ENCODE measurements around the gene JCAD. TPM values are rescaled to one million over a fixed set of nuclear protein-coding genes. Genes with fewer than 3 reads are reported as not detected.
"Not testable (repeated sequence)": the region's sequence is repeated elsewhere in the genome, so short reads cannot be mapped to it uniquely, and the experiment has no call there.

JCAD gene
- total RNA-seq, 1 experiment from 2014 or later, result 3.9 TPM

DNA sequence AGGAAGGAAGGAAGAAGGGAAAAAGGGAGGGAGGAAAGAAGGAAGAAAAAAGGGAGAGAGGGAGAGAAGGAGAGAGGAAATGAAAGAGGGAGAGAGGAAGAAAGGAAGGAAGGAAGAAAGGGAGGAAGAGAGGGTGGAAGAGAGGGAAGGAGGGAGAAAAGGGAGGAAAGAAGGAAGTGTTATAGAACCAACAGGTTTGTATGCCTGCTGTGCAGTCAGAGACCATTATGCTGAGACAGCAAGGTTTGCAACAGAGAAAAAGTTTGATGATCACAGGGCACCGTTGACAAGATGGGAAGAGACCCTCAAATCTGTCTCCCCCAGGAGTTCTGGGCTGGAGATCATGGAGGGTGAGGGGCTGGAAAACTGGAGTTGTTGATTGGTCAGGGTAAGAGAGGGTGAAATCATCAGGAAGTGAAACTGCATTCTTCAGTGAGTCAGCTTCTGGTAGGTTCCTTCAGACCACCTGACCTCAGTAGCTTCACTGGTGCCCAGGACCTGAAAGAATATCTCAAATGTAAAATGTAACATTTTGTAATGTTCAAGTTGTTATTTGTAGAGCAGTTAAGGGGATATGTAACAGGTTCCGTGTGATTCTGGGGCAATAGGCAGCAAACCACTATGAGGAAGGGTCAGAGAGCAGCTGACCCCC, 76.3 kb downstream of the JCAD start:
- H3K27me3 ChIP-seq (ENCODE audit: control insufficient read depth, insufficient read depth, low read length), result no peaks in the 10 kb centered on the region
- no peak overlapping the region for H3K4me3 ChIP-seq (ENCODE audit: insufficient read depth, low read depth, low read length)
- DNase-seq, result no peak
- no peaks in the 10 kb centered on the region for H3K36me3 ChIP-seq (replicated peaks; ENCODE audit: control insufficient read depth, insufficient read depth, low read length)

DNA sequence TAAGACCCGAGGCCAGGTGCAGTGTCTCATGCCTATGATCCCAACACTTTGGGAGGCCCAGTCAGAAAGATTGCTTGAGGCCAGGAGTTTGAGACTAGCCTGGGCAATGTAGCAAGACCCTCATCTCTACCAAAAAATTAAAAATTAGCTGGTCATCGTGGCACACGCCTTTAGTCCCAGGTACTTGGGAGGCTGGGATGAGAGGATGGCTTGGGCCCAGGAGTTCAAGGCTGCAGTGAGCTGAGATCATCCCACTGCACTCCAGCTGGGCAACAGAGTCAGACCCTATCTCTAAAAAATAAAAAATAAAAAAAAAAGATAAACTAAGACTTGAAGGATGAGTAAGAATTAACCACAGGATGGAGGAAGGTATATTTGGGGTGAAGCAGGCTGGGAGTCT, 77.9 kb downstream of the JCAD start:
- Histone ChIP-seq H3K4me3 (ENCODE audit: insufficient read depth, low read depth, low read length) (no peak overlapping the region), H3K36me3 (replicated peaks; ENCODE audit: control insufficient read depth, insufficient read depth, low read length) (no peaks in the 10 kb centered on the region), H3K27me3 (ENCODE audit: control insufficient read depth, insufficient read depth, low read length) (no peaks in the 10 kb centered on the region)
- no peak for DNase-seq

DNA sequence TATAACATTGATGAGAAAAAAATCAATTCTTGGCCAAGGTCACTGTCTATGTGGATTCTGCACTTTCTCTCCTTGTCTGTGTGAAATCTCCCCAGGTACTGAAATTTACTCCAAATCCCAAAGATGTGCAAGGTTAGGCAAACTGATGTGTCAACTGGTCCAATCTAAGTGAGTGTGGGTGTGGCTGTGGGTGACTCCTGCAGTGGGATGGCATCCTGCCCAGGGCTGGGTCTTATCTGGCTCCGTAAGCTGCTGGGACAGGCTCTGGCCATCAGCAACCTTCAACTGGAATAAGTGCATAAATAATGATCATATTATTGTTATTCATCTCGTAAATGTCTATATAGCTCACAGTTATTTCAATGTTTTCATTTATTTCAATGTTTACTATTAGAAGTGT, 79.3 kb downstream of the JCAD start:
- no peak overlapping the region for H3K4me3 ChIP-seq (ENCODE audit: insufficient read depth, low read depth, low read length)
- H3K27me3 ChIP-seq (ENCODE audit: control insufficient read depth, insufficient read depth, low read length), result no peaks in the 10 kb centered on the region
- no peak for DNase-seq
- H3K36me3 ChIP-seq (replicated peaks; ENCODE audit: control insufficient read depth, insufficient read depth, low read length), result no peaks in the 10 kb centered on the region

DNA sequence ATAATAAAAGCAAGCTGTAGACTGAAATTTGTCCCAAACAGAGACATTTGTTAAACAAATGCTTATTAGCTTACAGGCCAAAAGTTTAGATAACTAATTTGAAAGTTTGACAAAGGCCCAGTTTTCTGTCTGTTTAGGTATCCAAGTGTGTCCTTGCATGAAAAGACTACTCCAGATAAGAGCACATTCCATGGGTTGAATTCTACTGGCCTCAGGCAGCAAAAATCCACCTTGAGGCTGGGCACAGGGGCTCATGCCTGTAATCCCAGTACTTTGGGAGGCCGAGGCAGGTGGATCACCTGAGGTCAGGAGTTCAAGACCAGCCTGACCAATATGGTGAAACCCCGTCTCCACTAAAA, 80.0 kb downstream of the JCAD start:
- H3K4me3 ChIP-seq (ENCODE audit: insufficient read depth, low read depth, low read length); H3K27me3 ChIP-seq (ENCODE audit: control insufficient read depth, insufficient read depth, low read length); H3K36me3 ChIP-seq (replicated peaks; ENCODE audit: control insufficient read depth, insufficient read depth, low read length); DNase-seq: not testable (repeated sequence)

DNA sequence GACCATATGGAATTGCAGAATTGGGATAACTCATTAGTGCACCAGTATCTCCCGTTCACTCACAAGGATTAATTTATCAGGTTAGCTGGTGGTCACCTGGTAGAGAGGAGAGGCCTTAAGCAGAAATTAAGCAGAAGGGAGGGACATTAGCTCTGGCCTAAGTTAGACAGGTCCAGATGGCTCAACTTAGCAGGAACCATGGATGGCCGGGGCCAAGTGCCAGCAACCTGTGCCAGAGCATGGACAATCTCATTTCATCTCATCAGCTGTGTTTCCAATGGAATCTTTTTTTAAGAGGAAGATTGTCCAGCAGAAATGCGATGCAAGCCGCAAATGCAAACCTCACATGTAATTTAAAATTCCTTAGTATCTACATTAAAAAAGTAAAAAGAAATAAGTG, 82.2 kb downstream of the JCAD start:
- H3K36me3 ChIP-seq (replicated peaks; ENCODE audit: control insufficient read depth, insufficient read depth, low read length), result no peaks in the 10 kb centered on the region
- no peak for DNase-seq
- no peaks in the 10 kb centered on the region for H3K27me3 ChIP-seq (ENCODE audit: control insufficient read depth, insufficient read depth, low read length)
- no peak overlapping the region for H3K4me3 ChIP-seq (ENCODE audit: insufficient read depth, low read depth, low read length)

DNA sequence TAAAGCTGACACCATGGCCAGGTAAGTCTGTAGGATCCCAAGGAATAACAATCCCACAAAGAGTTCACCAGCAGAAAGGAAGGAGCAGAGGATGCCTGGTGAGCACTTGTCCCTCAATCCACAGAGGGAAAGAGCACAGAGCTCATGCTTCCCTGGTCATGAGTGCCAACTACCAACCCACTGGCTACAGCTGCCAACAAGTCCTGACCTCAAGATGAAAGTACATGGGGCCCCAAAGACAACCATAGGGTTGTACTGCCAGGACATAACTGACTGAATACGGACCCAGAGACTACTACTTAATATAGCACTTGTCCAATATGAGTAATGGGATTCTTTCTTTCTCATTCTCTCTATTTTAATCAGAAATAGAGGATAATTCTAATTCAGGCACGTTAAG, 83.3 kb downstream of the JCAD start:
- no peaks in the 10 kb centered on the region for H3K27me3 ChIP-seq (ENCODE audit: control insufficient read depth, insufficient read depth, low read length)
- H3K4me3 ChIP-seq (ENCODE audit: insufficient read depth, low read depth, low read length), result no peak overlapping the region
- no peaks in the 10 kb centered on the region for H3K36me3 ChIP-seq (replicated peaks; ENCODE audit: control insufficient read depth, insufficient read depth, low read length)
- DNase-seq, result no peak

DNA sequence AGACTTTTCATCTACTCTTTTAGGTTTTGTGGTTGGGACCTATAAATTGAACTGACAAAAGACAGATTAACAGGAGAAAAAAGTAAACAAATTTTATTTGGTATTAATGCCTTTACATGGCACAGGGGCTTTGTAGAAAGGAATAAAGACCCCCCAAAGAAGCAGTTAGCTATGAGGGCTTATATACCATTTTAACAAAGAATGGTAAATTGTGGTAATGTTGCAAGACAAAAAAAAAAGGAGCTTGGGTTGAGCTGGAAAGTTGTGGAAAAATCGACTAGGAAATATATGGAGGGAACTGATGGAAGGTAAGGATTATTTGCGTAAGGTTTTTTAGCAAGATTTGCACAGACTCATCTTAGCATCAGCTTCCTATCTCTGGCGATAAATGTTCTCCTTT, 84.6 kb downstream of the JCAD start:
- no peak overlapping the region for H3K4me3 ChIP-seq (ENCODE audit: insufficient read depth, low read depth, low read length)
- H3K36me3 ChIP-seq (replicated peaks; ENCODE audit: control insufficient read depth, insufficient read depth, low read length), result no peaks in the 10 kb centered on the region
- no peak for DNase-seq
- no peaks in the 10 kb centered on the region for H3K27me3 ChIP-seq (ENCODE audit: control insufficient read depth, insufficient read depth, low read length)

DNA sequence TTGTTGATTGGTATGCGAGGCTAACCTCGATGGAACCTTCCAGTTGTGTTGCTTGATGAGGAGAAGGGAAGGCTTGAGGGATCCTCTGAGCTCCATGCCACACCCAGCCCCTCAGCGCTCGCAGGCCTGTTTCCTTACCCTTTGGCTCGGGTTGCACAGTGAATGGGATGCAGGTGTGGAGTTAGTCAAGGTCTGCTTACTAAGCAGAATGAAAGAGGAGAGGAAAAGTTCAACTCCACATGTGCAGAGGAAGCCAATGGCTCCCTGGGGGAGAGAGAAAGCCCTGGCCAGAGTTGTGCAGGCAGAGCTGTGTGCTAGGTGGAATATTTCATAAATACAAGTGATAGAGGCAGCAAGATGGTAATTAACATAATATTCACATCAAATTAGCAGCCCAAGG, 85.5 kb downstream of the JCAD start:
- H3K36me3 ChIP-seq (replicated peaks; ENCODE audit: control insufficient read depth, insufficient read depth, low read length), result no peaks in the 10 kb centered on the region
- DNase-seq, result no peak
- no peaks in the 10 kb centered on the region for H3K27me3 ChIP-seq (ENCODE audit: control insufficient read depth, insufficient read depth, low read length)
- H3K4me3 ChIP-seq (ENCODE audit: insufficient read depth, low read depth, low read length), result no peak overlapping the region

DNA sequence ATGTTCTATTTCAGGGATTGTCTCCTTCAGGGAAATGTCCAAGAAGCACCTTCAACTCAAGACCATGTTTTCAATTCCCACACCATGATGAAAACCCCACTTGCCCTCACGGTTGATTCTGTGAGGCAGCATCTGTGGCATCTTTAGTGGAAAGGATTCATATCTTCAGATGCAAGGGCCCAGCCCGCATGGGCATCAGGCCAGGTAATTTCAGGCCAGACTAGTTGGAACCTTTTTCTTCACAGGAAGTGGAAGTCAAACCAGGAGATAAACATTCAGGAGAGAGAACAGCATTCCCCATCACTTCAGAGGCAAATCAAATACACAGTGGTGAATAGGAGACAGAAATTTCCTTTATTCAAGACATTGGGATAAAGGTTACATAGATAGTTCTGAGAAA, 88.8 kb downstream of the JCAD start:
- Histone ChIP-seq H3K27me3 (ENCODE audit: control insufficient read depth, insufficient read depth, low read length) (no peaks in the 10 kb centered on the region), H3K4me3 (ENCODE audit: insufficient read depth, low read depth, low read length) (no peak overlapping the region), H3K36me3 (replicated peaks; ENCODE audit: control insufficient read depth, insufficient read depth, low read length) (no peaks in the 10 kb centered on the region)
- DNase-seq, result no peak

DNA sequence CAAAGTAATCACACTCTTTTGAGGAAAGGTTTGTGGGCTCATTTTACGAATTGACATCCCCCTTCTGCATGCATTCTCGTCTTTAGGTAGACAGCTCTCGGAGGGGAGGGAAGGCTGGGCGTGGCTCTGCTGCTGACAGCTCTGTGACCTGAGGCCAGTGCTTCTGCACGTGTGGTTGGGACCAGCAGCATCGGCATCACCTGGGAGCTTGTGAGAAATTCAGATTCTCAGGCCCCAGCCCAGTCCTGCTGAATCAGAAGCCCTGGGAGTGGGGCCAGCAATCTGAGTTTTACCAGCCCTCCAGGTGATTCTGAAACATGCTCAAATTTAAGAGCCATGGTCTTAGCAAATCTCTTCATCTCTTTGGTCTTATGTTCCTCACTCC, 89.4 kb downstream of the JCAD start:
- DNase-seq, result no peak
- no peak overlapping the region for H3K4me3 ChIP-seq (ENCODE audit: insufficient read depth, low read depth, low read length)
- H3K36me3 ChIP-seq (replicated peaks; ENCODE audit: control insufficient read depth, insufficient read depth, low read length), result no peaks in the 10 kb centered on the region
- no peaks in the 10 kb centered on the region for H3K27me3 ChIP-seq (ENCODE audit: control insufficient read depth, insufficient read depth, low read length)

DNA sequence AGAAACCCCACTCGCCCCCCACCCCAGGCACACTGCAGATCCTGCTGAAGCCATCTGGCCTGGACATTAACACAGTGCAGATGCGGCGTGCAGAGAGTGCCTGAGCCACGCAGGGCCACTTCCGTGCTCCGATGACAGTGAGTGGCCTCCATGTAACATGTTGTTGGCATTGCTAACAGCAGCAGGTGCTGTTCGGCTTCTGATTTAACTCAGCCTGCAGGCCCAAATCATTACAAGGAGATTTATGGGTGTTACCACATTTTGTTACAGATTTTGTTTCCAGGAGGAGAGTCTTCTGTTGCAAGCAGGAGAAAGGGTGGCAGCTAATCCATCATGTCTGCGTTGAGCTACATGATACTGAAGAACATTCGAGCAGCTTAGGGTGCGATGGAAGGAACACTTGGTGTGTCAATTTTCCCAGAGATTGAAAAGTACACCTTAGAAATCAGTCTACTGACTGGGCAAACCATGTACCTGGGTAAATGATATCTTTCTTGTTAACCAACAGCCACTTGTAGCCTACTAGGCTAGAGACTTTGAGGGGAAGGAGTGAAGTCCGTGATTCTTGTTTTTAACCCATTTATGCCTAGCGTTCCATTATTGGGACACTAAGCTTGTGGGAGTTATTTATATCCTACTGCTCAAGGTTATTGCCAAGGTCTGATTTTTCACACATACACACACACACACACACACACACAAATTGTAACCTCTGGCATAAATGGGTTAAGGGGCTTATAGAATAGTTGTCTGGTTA, 90.0 kb downstream of the JCAD start:
- DNase-seq, result no peak
- no peaks in the 10 kb centered on the region for H3K27me3 ChIP-seq (ENCODE audit: control insufficient read depth, insufficient read depth, low read length)
- H3K4me3 ChIP-seq (ENCODE audit: insufficient read depth, low read depth, low read length), result no peak overlapping the region
- H3K36me3 ChIP-seq (replicated peaks; ENCODE audit: control insufficient read depth, insufficient read depth, low read length), result no peaks in the 10 kb centered on the region

DNA sequence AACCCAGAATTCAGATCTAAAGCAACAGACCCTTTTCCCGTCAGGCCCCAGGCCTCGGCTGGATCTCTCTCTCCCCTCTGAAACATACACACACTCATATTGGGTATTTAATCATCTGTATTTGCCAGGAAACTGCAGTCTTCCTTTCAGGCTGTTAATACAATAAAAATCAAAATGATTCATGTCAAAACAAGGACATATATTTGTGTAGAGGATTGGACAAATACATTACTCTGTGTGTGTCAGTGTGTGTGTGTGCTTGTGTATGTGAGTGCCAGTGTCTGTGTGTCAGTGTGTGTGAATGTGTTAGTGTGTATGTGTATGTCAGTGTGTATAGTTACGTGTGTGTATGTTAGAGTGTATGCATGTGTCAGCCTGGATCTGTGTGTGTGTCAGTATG, 90.8 kb downstream of the JCAD start:
- Histone ChIP-seq H3K36me3 (replicated peaks; ENCODE audit: control insufficient read depth, insufficient read depth, low read length) (no peaks in the 10 kb centered on the region), H3K27me3 (ENCODE audit: control insufficient read depth, insufficient read depth, low read length) (no peaks in the 10 kb centered on the region), H3K4me3 (ENCODE audit: insufficient read depth, low read depth, low read length) (no peak overlapping the region)
- no peak for DNase-seq

DNA sequence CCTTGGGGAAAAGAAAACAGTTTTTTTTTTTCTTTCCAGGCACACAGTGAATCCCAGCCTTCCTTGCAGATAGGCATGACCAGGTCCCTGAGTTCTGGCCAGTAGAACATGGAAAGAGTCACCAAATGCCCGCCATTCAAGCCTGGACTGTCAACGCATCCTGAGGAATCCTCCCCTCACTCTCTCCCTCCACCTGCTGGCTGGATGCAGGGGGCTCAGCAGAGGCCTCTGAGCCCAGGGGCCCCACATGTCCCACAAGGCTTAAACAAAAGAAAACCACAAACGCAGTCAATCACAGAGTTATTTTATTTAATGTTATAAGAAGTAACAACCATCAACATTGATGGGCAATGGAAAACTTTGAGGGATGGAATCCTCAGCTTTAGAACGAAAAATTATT, 93.1 kb downstream of the JCAD start:
- no peak overlapping the region for H3K4me3 ChIP-seq (ENCODE audit: insufficient read depth, low read depth, low read length)
- no peaks in the 10 kb centered on the region for H3K27me3 ChIP-seq (ENCODE audit: control insufficient read depth, insufficient read depth, low read length)
- no peaks in the 10 kb centered on the region for H3K36me3 ChIP-seq (replicated peaks; ENCODE audit: control insufficient read depth, insufficient read depth, low read length)
- DNase-seq, result peak; percentile 29

All from H7 (cell line).